ENCODE measurements around the gene RAB19. TPM values are rescaled to one million over a fixed set of nuclear protein-coding genes. Genes with fewer than 3 reads are reported as not detected.
"Not testable (repeated sequence)": the region's sequence is repeated elsewhere in the genome, so short reads cannot be mapped to it uniquely, and the experiment has no call there.

Gene RAB19
- total RNA-seq, 1 experiment from 2014 or later = not detected

- DNase-seq (ENCODE audit: low read depth) = peak; percentile 41
Observed at GRCh38 chr7:140402178-140402835, 1.6 kb upstream of the RAB19 start.

- peak; percentile 18 for DNase-seq (ENCODE audit: low read depth)
Observed at GRCh38 chr7:140404565-140405065, 757 bp downstream of the RAB19 start.

GRCh38 chr7:140415361-140415760 lies 11.5 kb downstream of the RAB19 start:
- no peak for DNase-seq (ENCODE audit: low read depth)

GRCh38 chr7:140415816-140416215 lies 12.0 kb downstream of the RAB19 start:
- not testable (repeated sequence) for DNase-seq (ENCODE audit: low read depth)

GRCh38 chr7:140416560-140416959 lies 12.7 kb downstream of the RAB19 start:
- no peak for DNase-seq (ENCODE audit: low read depth)

- no peak for DNase-seq (ENCODE audit: low read depth)
Observed at GRCh38 chr7:140417456-140418155, 13.7 kb downstream of the RAB19 start.

GRCh38 chr7:140418156-140418472 lies 14.3 kb downstream of the RAB19 start:
- not testable (repeated sequence) for DNase-seq (ENCODE audit: low read depth)

GRCh38 chr7:140418653-140419052 lies 14.8 kb downstream of the RAB19 start:
- no peak for DNase-seq (ENCODE audit: low read depth)

GRCh38 chr7:140421521-140421920 lies 17.7 kb downstream of the RAB19 start:
- no peak for DNase-seq (ENCODE audit: low read depth)

GRCh38 chr7:140423501-140423900 lies 19.6 kb downstream of the RAB19 start:
- DNase-seq (ENCODE audit: low read depth) = no peak

GRCh38 chr7:140425718-140426117 lies 21.9 kb downstream of the RAB19 start:
- no peak for DNase-seq (ENCODE audit: low read depth)

GRCh38 chr7:140426130-140426529 lies 22.3 kb downstream of the RAB19 start:
- DNase-seq (ENCODE audit: low read depth) = no peak

GRCh38 chr7:140433396-140433795 lies 29.5 kb downstream of the RAB19 start:
- no peak for DNase-seq (ENCODE audit: low read depth)

GRCh38 chr7:140435252-140435895 lies 31.5 kb downstream of the RAB19 start:
- DNase-seq (ENCODE audit: low read depth) = peak; percentile 4

GRCh38 chr7:140439359-140439758 lies 35.5 kb downstream of the RAB19 start:
- DNase-seq (ENCODE audit: low read depth) = no peak

- no peak for DNase-seq (ENCODE audit: low read depth)
Observed at GRCh38 chr7:140440593-140440992, 36.7 kb downstream of the RAB19 start.

- no peak for DNase-seq (ENCODE audit: low read depth)
Observed at GRCh38 chr7:140441519-140441918, 37.7 kb downstream of the RAB19 start.

GRCh38 chr7:140446467-140446866 lies 42.6 kb downstream of the RAB19 start:
- DNase-seq (ENCODE audit: low read depth) = no peak

GRCh38 chr7:140447841-140448240 lies 44.0 kb downstream of the RAB19 start:
- no peak for DNase-seq (ENCODE audit: low read depth)

- no peak for DNase-seq (ENCODE audit: low read depth)
Observed at GRCh38 chr7:140448781-140449480, 45.1 kb downstream of the RAB19 start.

GRCh38 chr7:140451716-140452115 lies 47.9 kb downstream of the RAB19 start:
- no peak for DNase-seq (ENCODE audit: low read depth)

- DNase-seq (ENCODE audit: low read depth) = no peak
Observed at GRCh38 chr7:140453273-140453672, 49.4 kb downstream of the RAB19 start.

Measured in RPMI7951 (cell line).